HCT116 (cell line): ENCODE measurements around the gene GJB1. TPM values are rescaled to one million over a fixed set of nuclear protein-coding genes. Genes with fewer than 3 reads are reported as not detected.

Experiments
- ATAC-seq: fragments of 200-7000 bp; cut with Tn5 transposase; 2 replicates; pipeline ENCODE4 v1.9.1; 2020; ENCODE audit warnings: mild to moderate bottlenecking, moderate library complexity
- BruUV-seq: library from RNA; stranded (reverse); fragments of 400-500 nt; replicated peaks from 2 replicates; lab custom pipeline; 2021; lab: Mats Ljungman, UMichigan
- CTCF ChIA-PET: fragments of 300-600 bp; sonication (Branson Sonifier 250); formaldehyde crosslinking; loops from one replicate; lab custom pipeline; 2021; ENCODE audit warnings: antibody characterized with exemption; lab: Charles Lee
- POLR2A ChIA-PET: fragments of 300-600, 350-600 bp; sonication (Branson Sonifier 250); formaldehyde crosslinking; loops from one replicate; lab custom pipeline; 2021; ENCODE audit warnings: antibody characterized with exemption; lab: Charles Lee
- RAD21 ChIA-PET, 2 experiments: fragments of 300-600 bp; sonication (Branson Sonifier 250); formaldehyde crosslinking; loops; one replicate each; lab custom pipeline; 2023; ENCODE audit warnings: low total read pairs in 2 of 2; ENCODE audit not compliant: uncharacterized antibody in 2 of 2, unreplicated experiment in 2 of 2, low non-redundant PET in 1 of 2; lab: Charles Lee
- DNase-seq: peaks from one replicate; pipeline ENCODE4 v3.0.0-alpha.2; 2010; ENCODE audit warnings: low read depth, low spot score
- H2AFZ ChIP-seq: fragments of 200-600 bp; shearing (Covaris generic), sonication (generic); 2 replicates; pipeline ENCODE4 v1.6.1; 2017; ENCODE audit warnings: low read depth, mixed run types, mixed read lengths, antibody characterized with exemption, low read length; ENCODE audit not compliant: poor library complexity, severe bottlenecking
- H3K27ac ChIP-seq: 2 replicates; pipeline ENCODE4 v1.5.1; 2012; ENCODE audit warnings: low read depth, low read length
- H3K27me3 ChIP-seq: fragments of 200-600 bp; sonication (generic); 2 replicates; pipeline ENCODE4 v1.6.1; 2016; ENCODE audit warnings: mixed run types, low read length, mixed read lengths; ENCODE audit not compliant: insufficient read depth
- H3K36me3 ChIP-seq, 2 experiments: fragments of 200-500 bp in 1 of 2; fragments of 200-600 bp in 1 of 2; sonication (Bioruptor generic) in 1 of 2; sonication (generic) in 1 of 2; 2 replicates each; pipeline versions ENCODE4 v1.5.1 to v1.6.1; 2014 to 2016; ENCODE audit warnings: low read length in 2 of 2, inconsistent platforms in 1 of 2, mixed read lengths in 1 of 2, mixed run types in 1 of 2; ENCODE audit not compliant: insufficient read depth in 2 of 2, control insufficient read depth in 1 of 2
- H3K4me1 ChIP-seq, 2 experiments: fragments of 200-600 bp in 1 of 2; sonication (generic) in 1 of 2; 2 replicates each; pipeline versions ENCODE4 v1.5.1 to v1.6.1; 2012 to 2017; ENCODE audit warnings: low read length in 2 of 2, inconsistent platforms in 1 of 2, mild to moderate bottlenecking in 1 of 2, mixed read lengths in 1 of 2, mixed run types in 1 of 2, moderate library complexity in 1 of 2; ENCODE audit not compliant: insufficient read depth in 2 of 2, control insufficient read depth in 1 of 2
- H3K4me2 ChIP-seq: fragments of 200-600 bp; sonication (generic); 2 replicates; pipeline ENCODE4 v1.6.1; 2017; ENCODE audit warnings: mixed run types, low read length, mixed read lengths
- H3K4me3 ChIP-seq, 2 experiments: fragments of 200-600 bp in 1 of 2; sonication (generic) in 1 of 2; replicated peaks in 1 of 2; 2 replicates each; pipeline ENCODE4 v1.5.1; 2011 to 2016; ENCODE audit warnings: low read length in 2 of 2, control low read depth in 1 of 2, low read depth in 1 of 2, mild to moderate bottlenecking in 1 of 2, mixed read lengths in 1 of 2, mixed run types in 1 of 2
- H3K79me2 ChIP-seq: fragments of 200-600 bp; sonication (generic); 2 replicates; pipeline ENCODE4 v1.6.1; 2017; ENCODE audit warnings: mild to moderate bottlenecking, mixed run types, low read length, moderate library complexity, mixed read lengths; ENCODE audit not compliant: insufficient read depth
- H3K9ac ChIP-seq: fragments of 200-600 bp; sonication (generic); 2 replicates; pipeline ENCODE4 v1.6.1; 2016; ENCODE audit warnings: low read length, mixed read lengths
- H3K9me2 ChIP-seq: fragments of 200-600 bp; sonication (generic), shearing (Covaris generic); 2 replicates; pipeline ENCODE4 v1.6.1; 2017; ENCODE audit warnings: mixed run types, mild to moderate bottlenecking, moderate library complexity; ENCODE audit not compliant: insufficient read depth
- H3K9me3 ChIP-seq, 2 experiments: fragments of 200-500 bp in 1 of 2; fragments of 200-600 bp in 1 of 2; sonication (Bioruptor generic) in 1 of 2; sonication (generic) in 1 of 2; 2 replicates each; pipeline ENCODE4 v1.6.1; 2014 to 2017; ENCODE audit warnings: low read length in 2 of 2, mixed read lengths in 2 of 2, inconsistent platforms in 1 of 2, low read depth in 1 of 2, mild to moderate bottlenecking in 1 of 2, mixed run types in 1 of 2, moderate library complexity in 1 of 2; ENCODE audit not compliant: control insufficient read depth in 1 of 2, insufficient read depth in 1 of 2
- H4K20me1 ChIP-seq: fragments of 200-600 bp; sonication (generic), shearing (Covaris generic); 2 replicates; pipeline ENCODE4 v1.6.1; 2017; ENCODE audit warnings: mixed run types, mild to moderate bottlenecking, moderate library complexity; ENCODE audit not compliant: insufficient read depth
- CEBPB ChIP-seq: IDR thresholded peaks from 2 replicates; pipeline ENCODE4 v1.6.1; 2012; ENCODE audit warnings: low read depth
- CTCF ChIP-seq, 3 experiments: fragments of 200-600 bp in 1 of 3; sonication (generic) in 1 of 3; IDR thresholded peaks in 2 of 3; conservative IDR thresholded peaks in 1 of 3; 2 replicates each; pipeline ENCODE4 v1.5.1; 2012 to 2017; ENCODE audit warnings: low read depth in 2 of 3, low read length in 2 of 3, antibody characterized with exemption in 1 of 3, borderline replicate concordance in 1 of 3, control low read depth in 1 of 3, mild to moderate bottlenecking in 1 of 3, mixed read lengths in 1 of 3, mixed run types in 1 of 3, moderate library complexity in 1 of 3; ENCODE audit not compliant: insufficient read depth in 1 of 3
- EGR1 ChIP-seq: IDR thresholded peaks from 2 replicates; pipeline ENCODE4 v1.6.1; 2012; ENCODE audit warnings: low read depth
- EZH2phosphoT487 ChIP-seq: fragments of 200-600 bp; IDR thresholded peaks from 2 replicates; pipeline ENCODE4 v1.6.1; 2018; ENCODE audit warnings: antibody characterized with exemption, borderline replicate concordance
- FOSL1 ChIP-seq: IDR thresholded peaks from 2 replicates; pipeline ENCODE4 v1.6.1; 2012; ENCODE audit warnings: low read depth
- JUND ChIP-seq: IDR thresholded peaks from 2 replicates; pipeline ENCODE4 v1.6.1; 2012
- POLR2A ChIP-seq: IDR thresholded peaks from 2 replicates; pipeline ENCODE4 v1.7.0; 2011; ENCODE audit warnings: borderline replicate concordance; ENCODE audit not compliant: insufficient read depth, insufficient read length; ENCODE audit errors: extremely low read depth
- SIN3A ChIP-seq: IDR thresholded peaks from 2 replicates; pipeline ENCODE4 v1.6.1; 2012; ENCODE audit warnings: low read depth
- TCF7L2 ChIP-seq: IDR thresholded peaks from 2 replicates; pipeline ENCODE4 v1.7.0; 2011; ENCODE audit warnings: borderline replicate concordance, inconsistent platforms; ENCODE audit not compliant: insufficient read depth, insufficient read length; ENCODE audit errors: extremely low read depth
- YY1 ChIP-seq: IDR thresholded peaks from 2 replicates; pipeline ENCODE4 v1.6.1; 2011; ENCODE audit warnings: low read length, low read depth, moderate library complexity, mild to moderate bottlenecking; ENCODE audit not compliant: insufficient replicate concordance; ENCODE audit errors: extremely low read depth
- ZFX ChIP-seq: fragments of 450-650 bp; IDR thresholded peaks from 2 replicates; pipeline ENCODE4 v1.6.1; 2017
- ZNF274 ChIP-seq: fragments of 200-500 bp; sonication (Bioruptor generic); IDR thresholded peaks from 2 replicates; pipeline ENCODE4 v1.6.1; 2014; ENCODE audit warnings: mild to moderate bottlenecking, low read depth, low read length, inconsistent platforms
- intact Hi-C: fragments of 100-400 bp; cut with micrococcal nuclease; formaldehyde crosslinking; loops from 2 replicates; pipeline ENCODE4 v1.10.0; 2022
- total RNA-seq: library from RNA; stranded (reverse); gene quantifications from one replicate; pipeline ENCODE4 v1.2.1, GENCODE V29; 2021; ENCODE audit not compliant: unreplicated experiment

GJB1 gene
- total RNA-seq, 1 experiment from 2014 or later, result not detected

- no peak overlapping the region for H3K4me2 ChIP-seq
- no peak overlapping the region for H3K27ac ChIP-seq
- BruUV-seq, result no TSS peak
- no peaks in the 10 kb centered on the region for H3K27me3 ChIP-seq
- no peak for DNase-seq
- ChIA-PET CTCF (no interaction called here), POLR2A (no interaction called here), RAD21 (no interaction called here)
- no peaks in the 10 kb centered on the region for H3K36me3 ChIP-seq
- intact Hi-C loops, result no loop called here
- no peaks in the 10 kb centered on the region for H3K9me3 ChIP-seq
- no peak overlapping the region for H3K9ac ChIP-seq
- no peaks in the 10 kb centered on the region; a peak in 1 of 4 replicates for H3K4me1 ChIP-seq
- H3K79me2 ChIP-seq, result no peaks in the 10 kb centered on the region
- ATAC-seq, result no peak
- TF ChIP-seq CEBPB, result no peak
- no peak for TF ChIP-seq EZH2phosphoT487
- no peak for TF ChIP-seq FOSL1
- TF ChIP-seq JUND, result no peak
- TF ChIP-seq YY1, result no peak
- TF ChIP-seq CTCF (IDR thresholded peaks at IDR 0.05 in 2 of 3, conservative IDR thresholded peaks at IDR 0.05 in 1 of 3; ENCODE audit: borderline replicate concordance in 1 of 3, insufficient read depth in 1 of 3, low read depth in 2 of 3, low read length in 2 of 3), result no peak
- no peak for TF ChIP-seq ZFX
- no peak for TF ChIP-seq SIN3A
- TF ChIP-seq TCF7L2, result no peak
- TF ChIP-seq ZNF274, result no peak
- TF ChIP-seq POLR2A, result no peak
- TF ChIP-seq EGR1, result no peak
- no peaks in the 10 kb centered on the region for H4K20me1 ChIP-seq
- H3K9me2 ChIP-seq, result no peaks in the 10 kb centered on the region
- no peak overlapping the region for H3K4me3 ChIP-seq
- H2AFZ ChIP-seq, result no peak overlapping the region
Observed at GRCh38 chrX:71217298-71217697, 5.7 kb upstream of the GJB1 start.
